GM18519 (cell line): ENCODE data around the gene EIPR1.

ENCODE experiments used
- ATAC-seq: cut with Tn5 transposase; IDR thresholded peaks from one replicate; pipeline ENCODE4 v1.9.1; 2021; ENCODE audit warnings: mild to moderate bottlenecking, moderate library complexity; ENCODE audit not compliant: unreplicated experiment, low FRiP score

EIPR1 gene

GRCh38 chr2:3168230-3168891, 209.3 kb downstream of the EIPR1 start:
- ATAC-seq: no peak

- ATAC-seq: no peak
Observed at GRCh38 chr2:3163401-3163800, 214.2 kb downstream of the EIPR1 start.

GRCh38 chr2:3162442-3163077, 215.1 kb downstream of the EIPR1 start:
- no peak for ATAC-seq

- no peak for ATAC-seq
Observed at GRCh38 chr2:3160751-3161330, 216.8 kb downstream of the EIPR1 start.

- ATAC-seq: no peak
Observed at GRCh38 chr2:3159782-3160545, 217.7 kb downstream of the EIPR1 start.

- peak; percentile 45 for ATAC-seq
Observed at GRCh38 chr2:3154700-3155099, 222.9 kb downstream of the EIPR1 start.

GRCh38 chr2:3154146-3154545, 223.5 kb downstream of the EIPR1 start:
- no peak for ATAC-seq

GRCh38 chr2:3151153-3151918, 226.3 kb downstream of the EIPR1 start:
- ATAC-seq: no peak

GRCh38 chr2:3149441-3150217, 228.0 kb downstream of the EIPR1 start:
- ATAC-seq: no peak

- no peak for ATAC-seq
Observed at GRCh38 chr2:3148716-3149115, 228.9 kb downstream of the EIPR1 start.

- no peak for ATAC-seq
Observed at GRCh38 chr2:3147651-3148530, 229.7 kb downstream of the EIPR1 start.

- ATAC-seq: no peak
Observed at GRCh38 chr2:3146772-3147650, 230.6 kb downstream of the EIPR1 start.

GRCh38 chr2:3146175-3146574, 231.4 kb downstream of the EIPR1 start:
- no peak for ATAC-seq

- no peak for ATAC-seq
Observed at GRCh38 chr2:3145471-3146021, 232.1 kb downstream of the EIPR1 start.

GRCh38 chr2:3144856-3145255, 232.8 kb downstream of the EIPR1 start:
- no peak for ATAC-seq

GRCh38 chr2:3143602-3144001, 234.0 kb downstream of the EIPR1 start:
- ATAC-seq: no peak

- ATAC-seq: no peak
Observed at GRCh38 chr2:3142961-3143571, 234.6 kb downstream of the EIPR1 start.
